ENCODE measurements around the gene B9D2. TPM values are rescaled to one million over a fixed set of nuclear protein-coding genes. Genes with fewer than 3 reads are reported as not detected.

The B9D2 gene
- total RNA-seq, 1 donor: 26.4 TPM

GRCh38 chr19:41330946-41331678 is 32.8 kb downstream of the B9D2 start:
- DNase-seq (ENCODE audit: low read depth in 2 of 3, low spot score in 2 of 3): no peak

- DNase-seq (ENCODE audit: low read depth in 2 of 3, low spot score in 2 of 3): no peak
Measured at GRCh38 chr19:41330481-41330880, 33.5 kb downstream of the B9D2 start.

GRCh38 chr19:41328842-41329225 is 35.1 kb downstream of the B9D2 start:
- no peak for DNase-seq (ENCODE audit: low read depth in 2 of 3, low spot score in 2 of 3)

GRCh38 chr19:41328157-41328841 is 35.6 kb downstream of the B9D2 start:
- DNase-seq (ENCODE audit: low read depth in 2 of 3, low spot score in 2 of 3): peak in 1 of 3 donors; percentile 58

- peak; percentile 76 to 92 (median 87) for DNase-seq (ENCODE audit: low read depth in 2 of 3, low spot score in 2 of 3)
Measured at GRCh38 chr19:41327576-41328156, 36.3 kb downstream of the B9D2 start.

GRCh38 chr19:41327076-41327575 is 36.8 kb downstream of the B9D2 start:
- DNase-seq (ENCODE audit: low read depth in 2 of 3, low spot score in 2 of 3): peak in 1 of 3 donors; percentile 51

GRCh38 chr19:41325947-41326706 is 37.8 kb downstream of the B9D2 start:
- peak in 1 of 3 donors; percentile 20 for DNase-seq (ENCODE audit: low read depth in 2 of 3, low spot score in 2 of 3)

- DNase-seq (ENCODE audit: low read depth in 2 of 3, low spot score in 2 of 3): no peak
Measured at GRCh38 chr19:41325640-41325946, 38.4 kb downstream of the B9D2 start.

GRCh38 chr19:41324921-41325639 is 38.9 kb downstream of the B9D2 start:
- no peak for DNase-seq (ENCODE audit: low read depth in 2 of 3, low spot score in 2 of 3)

GRCh38 chr19:41324231-41324702 is 39.7 kb downstream of the B9D2 start:
- DNase-seq (ENCODE audit: low read depth in 2 of 3, low spot score in 2 of 3): no peak

- peak in 2 of 3 donors; percentile 90 to 92 for DNase-seq (ENCODE audit: low read depth in 2 of 3, low spot score in 2 of 3)
Measured at GRCh38 chr19:41323430-41324125, 40.4 kb downstream of the B9D2 start.

GRCh38 chr19:41323023-41323422 is 40.9 kb downstream of the B9D2 start:
- no peak for DNase-seq (ENCODE audit: low read depth in 2 of 3, low spot score in 2 of 3)

GRCh38 chr19:41322451-41322850 is 41.5 kb downstream of the B9D2 start:
- DNase-seq (ENCODE audit: low read depth in 2 of 3, low spot score in 2 of 3): no peak

- no peak for DNase-seq (ENCODE audit: low read depth in 2 of 3, low spot score in 2 of 3)
Measured at GRCh38 chr19:41321600-41322270, 42.2 kb downstream of the B9D2 start.

- DNase-seq (ENCODE audit: low read depth in 2 of 3, low spot score in 2 of 3): no peak
Measured at GRCh38 chr19:41321204-41321599, 42.7 kb downstream of the B9D2 start.

- no peak for DNase-seq (ENCODE audit: low read depth in 2 of 3, low spot score in 2 of 3)
Measured at GRCh38 chr19:41320568-41320967, 43.4 kb downstream of the B9D2 start.

- DNase-seq (ENCODE audit: low read depth in 2 of 3, low spot score in 2 of 3): no peak
Measured at GRCh38 chr19:41320185-41320518, 43.8 kb downstream of the B9D2 start.

GRCh38 chr19:41319500-41320184 is 44.3 kb downstream of the B9D2 start:
- no peak for DNase-seq (ENCODE audit: low read depth in 2 of 3, low spot score in 2 of 3)
